ENCODE data around the gene DNASE1L1.

The DNASE1L1 gene

DNA sequence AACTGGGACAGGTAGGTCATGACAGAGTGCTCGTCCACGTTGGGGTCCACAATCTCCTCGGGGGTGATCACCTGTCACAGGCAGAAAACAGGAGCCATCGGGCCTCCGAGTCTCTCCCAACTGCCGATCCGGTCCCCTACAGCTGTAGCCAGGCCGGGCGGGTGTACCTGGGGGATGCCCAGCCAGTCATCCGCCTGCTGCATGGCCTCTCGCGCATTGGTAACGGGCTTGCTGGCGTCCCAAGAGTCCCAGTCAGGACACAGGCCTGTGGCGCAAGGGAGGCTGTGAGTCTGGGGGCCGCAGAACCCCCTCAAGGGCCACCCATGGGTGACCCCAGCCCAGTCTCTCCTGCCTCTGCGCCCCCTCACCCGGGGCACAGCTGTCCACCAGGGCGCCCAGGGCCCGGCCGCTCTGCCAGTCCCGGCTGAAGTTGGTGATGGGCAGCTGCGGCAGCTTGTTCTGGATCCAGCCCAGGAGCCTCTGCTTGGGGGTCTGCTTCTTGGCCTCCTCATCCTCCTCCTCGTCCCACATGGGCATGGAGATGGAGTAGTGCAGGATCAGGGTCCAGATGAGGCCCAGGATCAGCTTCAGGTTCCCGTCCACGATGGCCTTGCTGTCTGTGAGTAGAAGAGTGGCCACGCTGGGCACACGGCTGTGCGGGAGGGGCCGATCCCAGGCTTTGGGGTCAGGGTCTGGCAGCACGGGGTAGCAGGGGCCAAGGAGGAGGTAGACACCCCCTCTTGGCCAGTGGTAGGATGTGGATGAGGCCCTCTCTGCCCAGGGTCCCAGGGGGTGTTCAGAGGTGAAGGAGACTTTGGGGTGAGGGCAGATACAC, 41.4 kb downstream of the DNASE1L1 start:
- DNase-seq (ENCODE audit: low read depth in 2 of 2) = no peak

DNA sequence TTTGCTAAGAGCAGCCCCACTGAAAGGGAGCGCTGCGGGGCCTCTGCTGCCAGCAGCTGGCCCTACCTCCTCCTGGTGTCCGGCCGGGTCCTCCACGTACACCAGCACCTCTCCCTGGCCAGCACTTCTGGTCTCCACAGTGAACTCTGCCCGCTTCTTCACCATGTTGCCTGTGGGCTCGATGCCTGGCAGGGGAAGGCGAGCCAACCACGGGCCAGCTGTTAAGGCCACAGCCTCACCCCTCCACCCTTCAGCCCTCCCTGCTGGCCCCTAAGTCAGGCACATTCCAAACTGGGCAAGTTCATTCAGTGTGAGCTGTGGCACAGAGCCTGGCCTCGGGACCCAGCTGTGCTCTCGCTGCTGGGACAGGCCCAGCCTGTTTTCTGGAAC, 42.4 kb downstream of the DNASE1L1 start:
- no peak for DNase-seq (ENCODE audit: low read depth in 2 of 2)

DNA sequence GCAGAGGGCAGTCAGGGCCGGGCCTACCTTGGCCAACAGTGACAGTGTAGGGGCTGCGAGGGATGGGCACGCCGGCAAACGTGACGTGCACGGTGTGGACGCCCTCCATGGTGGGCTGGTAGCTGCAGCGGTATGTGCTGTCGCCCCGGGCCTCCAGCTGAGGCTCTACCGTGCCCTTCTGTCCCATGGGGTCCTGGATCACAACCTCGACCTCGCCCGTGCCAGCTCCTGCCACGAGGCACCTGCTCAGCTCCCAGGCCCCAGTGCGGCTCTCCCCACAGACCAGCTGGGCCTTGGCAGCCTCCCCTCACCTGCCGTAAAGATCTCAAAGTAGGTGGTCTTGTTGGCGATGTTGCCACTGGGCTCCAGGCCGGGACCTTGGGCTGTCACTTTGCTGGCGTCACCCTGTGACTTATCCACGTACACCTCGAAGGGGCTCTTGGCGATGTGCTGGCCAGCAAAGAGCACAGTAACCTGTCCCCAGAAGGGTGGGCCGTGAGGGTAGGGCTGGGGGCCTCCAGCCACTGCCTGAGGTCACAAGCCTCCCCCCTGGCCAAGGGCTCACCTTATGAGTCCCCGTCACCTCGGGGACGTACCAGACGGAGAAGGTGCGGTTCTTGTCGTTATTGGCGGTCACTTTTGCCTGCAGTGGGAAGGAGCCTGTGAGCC, 42.9 kb downstream of the DNASE1L1 start:
- no peak for DNase-seq (ENCODE audit: low read depth in 2 of 2)

DNA sequence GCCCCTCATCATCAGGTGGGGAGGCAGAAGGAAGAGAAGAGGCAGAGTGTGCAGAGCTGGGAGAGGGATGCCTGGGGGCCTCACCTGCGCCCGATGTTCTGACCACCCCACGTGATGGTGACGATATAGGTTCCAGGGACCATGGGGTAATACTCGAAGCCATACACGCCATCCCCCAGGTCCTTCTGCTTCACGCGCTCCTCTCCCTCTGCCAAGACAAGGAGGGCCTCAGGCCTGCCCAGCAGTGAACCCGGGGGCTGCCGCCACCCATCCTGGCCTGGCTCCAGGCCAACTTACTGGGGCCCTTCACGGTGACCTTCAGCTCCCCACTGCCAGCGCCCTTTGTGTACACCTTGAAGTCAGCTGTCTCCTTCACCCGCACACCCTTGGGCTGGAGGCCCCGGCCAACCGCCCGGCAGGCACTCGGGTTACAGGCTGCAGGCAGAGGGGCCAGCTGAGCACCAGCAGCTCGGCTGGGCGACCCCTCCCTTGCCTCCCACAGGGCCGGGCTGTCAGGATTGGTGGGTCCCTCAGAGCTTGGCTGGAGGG, 43.9 kb downstream of the DNASE1L1 start:
- no peak for DNase-seq (ENCODE audit: low read depth in 2 of 2)

DNA sequence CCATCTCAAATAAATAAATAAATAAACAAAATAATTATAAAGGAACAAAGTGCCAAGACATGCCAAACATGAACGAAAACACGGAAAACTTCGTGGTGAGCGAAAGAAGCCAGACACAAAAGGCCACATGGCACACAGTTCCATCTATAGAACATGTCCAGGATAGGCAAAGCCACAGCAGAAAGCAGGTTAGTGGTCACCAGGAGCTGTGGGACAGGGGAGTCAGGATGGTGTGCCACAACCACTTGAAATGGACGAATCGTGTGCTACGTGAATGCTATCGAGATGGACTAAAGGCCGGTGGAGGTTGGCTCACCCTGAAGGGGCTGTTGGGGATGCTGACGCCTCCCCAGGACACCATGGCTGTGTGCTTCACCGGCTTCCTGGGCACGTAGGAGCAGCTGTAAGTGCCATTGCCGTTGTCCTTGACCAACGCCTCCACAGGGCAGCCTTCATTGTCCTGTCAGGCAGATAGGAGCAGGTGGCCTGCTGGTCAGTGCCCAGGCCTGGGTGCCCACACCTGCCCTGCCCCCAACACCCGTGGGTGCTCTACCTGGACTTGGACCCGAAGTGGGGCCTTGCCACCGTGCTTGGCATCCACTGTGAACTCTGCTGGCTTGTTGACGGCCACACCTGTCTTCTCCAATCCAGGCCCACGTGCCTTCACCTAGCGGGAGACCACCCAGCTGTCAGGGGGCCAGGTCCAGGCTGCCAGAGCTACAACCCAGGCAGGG, 45.2 kb downstream of the DNASE1L1 start:
- no peak for DNase-seq (ENCODE audit: low read depth in 2 of 2)

DNA sequence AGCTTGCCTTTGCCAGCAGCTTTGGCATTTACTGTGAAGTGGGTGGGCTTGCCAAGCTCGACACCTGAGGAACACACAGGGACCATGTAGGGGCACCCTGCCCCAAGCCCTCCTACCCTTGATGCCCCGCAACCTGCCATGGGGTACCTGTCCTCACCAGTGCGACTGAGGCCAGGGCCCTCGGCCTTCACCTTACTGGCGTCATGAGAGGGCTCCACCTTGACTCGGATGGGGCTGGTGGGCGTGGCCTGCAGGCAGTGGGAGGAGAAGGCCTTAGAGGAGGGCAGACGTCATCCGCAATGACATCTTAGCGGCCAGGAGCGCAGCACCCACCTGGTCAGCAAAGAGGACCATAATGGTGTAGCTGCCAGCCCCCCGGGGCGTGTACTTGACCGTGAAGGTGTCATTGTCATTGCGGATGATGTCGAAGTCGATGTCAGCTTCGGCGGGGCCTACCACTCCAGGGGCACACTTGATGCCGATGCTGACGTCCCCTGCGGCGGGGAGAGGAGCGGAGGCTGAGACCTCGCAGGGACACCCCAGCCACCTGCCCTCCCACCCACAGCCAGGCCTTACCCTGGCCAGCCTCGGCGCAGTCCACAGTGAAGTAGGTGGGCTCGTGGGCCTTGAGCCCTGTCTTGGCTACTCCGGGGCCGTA, 46.8 kb downstream of the DNASE1L1 start:
- no peak for DNase-seq (ENCODE audit: low read depth in 2 of 2)

DNA sequence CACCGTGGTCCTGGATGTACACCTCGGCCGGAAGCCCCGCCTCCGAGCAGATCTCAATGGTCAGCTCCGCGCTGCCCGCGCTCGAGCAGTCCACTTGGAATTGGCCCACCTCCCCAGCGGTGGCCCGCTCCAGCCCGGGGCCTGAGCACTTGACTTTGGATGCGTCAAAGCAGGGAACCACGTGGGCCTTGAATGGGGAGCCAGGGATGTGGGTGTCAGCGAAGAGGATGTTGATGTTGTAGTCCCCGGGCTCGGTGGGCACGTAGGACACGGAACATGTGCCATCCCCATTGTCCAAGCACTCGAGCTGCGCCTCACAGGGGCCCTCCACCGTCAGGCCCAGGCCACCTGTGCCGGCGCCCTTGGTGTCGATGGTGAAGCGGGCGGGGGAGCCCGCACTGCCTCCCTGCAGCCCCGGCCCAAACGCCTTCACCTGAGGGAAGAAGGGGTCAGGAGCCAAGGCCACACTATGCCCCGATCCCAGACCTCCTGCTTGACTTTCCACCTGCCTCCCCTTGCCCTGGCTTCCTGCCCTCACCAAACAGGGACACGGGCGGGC, 48.8 kb downstream of the DNASE1L1 start:
- DNase-seq (ENCODE audit: low read depth in 2 of 2) = no peak

DNA sequence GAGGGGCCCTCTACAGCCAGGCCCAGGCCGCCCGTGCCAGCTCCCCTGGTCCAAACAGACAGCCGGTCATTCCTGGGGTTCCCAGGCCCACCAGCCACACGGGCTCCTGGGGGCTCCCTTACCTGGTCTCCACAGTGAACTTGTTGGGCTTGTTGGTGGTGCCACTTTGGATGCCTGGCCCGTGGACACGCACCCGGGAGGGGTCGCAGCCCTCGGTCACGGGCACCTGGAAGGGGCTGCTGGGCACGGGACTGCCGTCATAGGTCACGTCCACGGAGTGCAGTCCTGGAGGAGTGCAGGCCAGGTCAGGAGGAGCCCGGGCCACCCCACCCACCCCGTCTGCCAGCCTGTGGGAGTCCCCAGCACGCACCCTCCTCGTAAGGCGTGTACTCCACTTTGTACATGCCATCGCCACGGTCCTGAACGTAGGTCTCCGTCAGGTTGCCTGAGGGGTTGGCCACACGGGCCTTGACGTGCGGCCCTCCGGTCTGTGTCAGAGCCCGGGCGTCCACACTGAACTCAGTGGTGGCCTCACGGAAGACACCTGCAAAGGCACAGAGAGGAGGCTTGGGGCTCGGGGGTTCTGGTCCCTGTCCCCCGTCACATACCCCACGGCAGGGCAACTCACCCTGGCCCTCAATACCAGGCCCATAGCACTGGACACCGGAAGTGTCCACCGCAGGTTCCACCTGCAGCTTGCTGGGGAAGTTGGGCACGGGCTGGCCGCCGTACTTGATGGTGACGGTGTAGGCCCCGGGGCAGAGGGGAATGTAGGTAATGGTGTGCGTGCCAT, 49.5 kb downstream of the DNASE1L1 start:
- DNase-seq (ENCODE audit: low read depth in 2 of 2) = no peak

DNA sequence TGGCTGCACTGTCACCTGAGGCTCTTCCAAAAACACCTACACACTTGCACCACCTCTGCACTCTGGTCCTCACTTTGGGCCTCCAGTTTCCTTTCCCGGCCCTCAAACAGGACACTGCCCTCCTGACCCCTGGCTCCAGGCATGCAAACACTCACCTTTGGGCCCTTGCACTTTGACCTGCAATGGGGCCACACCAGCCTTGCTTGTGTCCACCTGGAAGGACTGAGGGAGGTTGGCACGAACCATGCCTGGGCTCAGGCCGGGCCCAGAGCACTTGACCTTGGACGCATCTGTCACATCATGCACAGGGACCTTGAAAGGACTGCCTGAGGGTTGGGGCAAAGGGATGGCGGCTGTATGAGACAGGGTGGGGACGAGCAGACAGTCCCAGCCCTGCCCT, 50.2 kb downstream of the DNASE1L1 start:
- DNase-seq (ENCODE audit: low read depth in 2 of 2) = no peak

DNA sequence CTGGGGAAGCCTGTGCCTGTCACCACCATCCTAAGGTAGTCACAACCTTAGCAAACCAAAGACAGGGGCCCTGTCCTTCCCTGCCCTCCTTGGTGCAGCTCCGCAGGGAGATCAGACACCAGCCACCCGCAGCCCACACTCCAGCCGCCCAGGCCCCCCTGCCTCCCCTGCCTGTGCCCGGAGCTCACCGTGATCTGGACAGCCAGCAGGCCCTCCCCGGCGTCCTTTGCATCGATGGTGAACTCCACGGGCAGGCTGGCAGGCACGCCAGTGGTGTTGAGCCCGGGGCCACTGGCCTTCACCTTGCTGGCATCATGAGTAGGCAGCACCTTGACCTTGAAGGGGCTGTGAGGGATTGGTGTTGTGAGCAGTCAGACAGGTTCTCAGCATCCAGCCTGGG, 51.0 kb downstream of the DNASE1L1 start:
- DNase-seq (ENCODE audit: low read depth in 2 of 2) = no peak

DNA sequence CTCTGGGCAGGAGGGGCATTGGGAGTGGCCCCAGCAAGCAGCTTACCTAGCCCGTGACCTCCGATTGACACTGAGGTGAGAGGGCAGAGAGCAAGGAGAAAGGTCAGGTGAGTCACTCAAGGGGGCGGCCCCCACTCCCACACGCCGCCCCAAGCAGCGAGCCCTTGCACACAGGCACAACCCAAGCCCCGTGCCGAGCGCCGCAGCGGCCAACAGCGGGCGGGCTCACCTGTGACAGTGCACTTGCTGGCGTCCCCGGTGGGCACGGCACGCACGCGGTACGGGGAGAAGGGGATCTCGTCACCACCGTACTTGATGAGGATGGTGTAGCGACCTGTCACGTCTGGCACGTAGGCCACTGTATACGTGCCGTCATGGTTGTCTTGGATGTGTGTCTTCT, 51.8 kb downstream of the DNASE1L1 start:
- no peak for DNase-seq (ENCODE audit: low read depth in 2 of 2)

DNA sequence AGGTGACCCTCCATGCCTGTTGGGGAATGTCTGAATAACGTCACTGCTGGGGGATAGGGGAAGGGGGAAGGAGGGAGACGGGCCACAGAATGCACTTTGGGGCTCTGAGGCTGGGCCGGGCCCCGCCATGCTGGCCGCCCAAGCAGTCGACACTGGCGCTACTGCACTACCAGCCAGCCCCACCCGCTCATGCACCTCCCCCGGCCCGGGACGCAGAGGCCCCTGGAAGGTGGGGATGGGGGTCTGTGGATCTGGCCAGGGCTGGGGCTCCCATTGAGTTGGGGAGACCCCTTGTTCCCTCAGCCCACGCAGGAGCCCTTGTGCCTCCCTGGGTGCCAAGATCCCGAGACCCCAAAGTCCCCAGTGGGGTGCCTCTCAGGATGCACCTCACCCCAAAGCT, 52.5 kb downstream of the DNASE1L1 start:
- DNase-seq (ENCODE audit: low read depth in 2 of 2) = no peak

DNA sequence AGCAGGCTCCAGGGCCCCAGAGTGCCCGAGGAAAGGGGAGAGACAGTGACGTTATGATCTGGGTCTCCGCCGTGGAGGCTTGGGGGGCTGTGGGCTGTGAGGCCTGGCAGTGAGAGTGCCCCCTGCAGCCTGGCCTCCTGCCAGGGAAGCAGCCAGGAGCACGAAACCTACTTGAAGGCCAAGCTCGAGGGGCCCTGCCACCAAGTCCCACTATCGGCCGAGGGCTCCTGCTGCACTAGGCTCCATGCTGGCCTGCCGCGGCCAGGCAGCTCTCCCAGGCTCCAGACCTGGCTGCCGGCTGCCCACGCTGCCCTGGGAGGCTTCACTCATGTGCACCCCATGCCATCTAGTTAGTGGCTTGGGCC, 53.3 kb downstream of the DNASE1L1 start:
- DNase-seq (ENCODE audit: low read depth in 2 of 2) = no peak

DNA sequence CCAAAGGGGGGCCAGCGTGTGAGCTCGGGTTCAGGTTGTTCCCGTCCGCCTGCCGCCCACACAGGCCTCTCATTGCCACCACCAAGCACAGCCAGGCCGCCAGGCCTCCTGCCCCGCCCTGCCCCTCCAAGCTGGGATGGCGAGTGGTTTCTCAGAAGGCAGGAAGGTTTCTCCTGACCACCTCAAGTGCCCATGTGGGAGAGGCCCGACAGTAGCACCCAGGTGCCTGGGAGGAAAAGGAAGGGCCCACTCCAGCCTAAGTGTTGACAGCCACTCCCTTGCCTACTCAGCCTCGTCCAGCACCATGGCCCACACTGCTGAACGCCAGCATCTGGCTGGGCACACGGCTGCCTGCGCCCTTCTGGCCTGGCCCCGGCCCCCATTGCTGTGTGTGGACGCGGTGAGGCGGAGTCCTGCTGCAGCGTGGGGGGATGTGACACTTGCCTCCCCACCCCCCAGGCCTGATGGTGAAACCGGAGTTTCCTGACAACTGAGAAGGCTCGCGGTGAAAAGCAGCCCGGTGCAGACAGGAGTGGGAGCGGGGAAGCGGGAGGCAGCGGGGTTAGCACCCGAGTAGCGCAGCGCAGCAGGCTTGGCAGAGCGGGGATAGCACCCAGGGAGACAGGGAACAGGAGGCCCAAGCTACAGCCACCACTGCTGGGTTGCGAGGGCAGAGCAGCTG, 53.8 kb downstream of the DNASE1L1 start:
- no peak for DNase-seq (ENCODE audit: low read depth in 2 of 2)

DNA sequence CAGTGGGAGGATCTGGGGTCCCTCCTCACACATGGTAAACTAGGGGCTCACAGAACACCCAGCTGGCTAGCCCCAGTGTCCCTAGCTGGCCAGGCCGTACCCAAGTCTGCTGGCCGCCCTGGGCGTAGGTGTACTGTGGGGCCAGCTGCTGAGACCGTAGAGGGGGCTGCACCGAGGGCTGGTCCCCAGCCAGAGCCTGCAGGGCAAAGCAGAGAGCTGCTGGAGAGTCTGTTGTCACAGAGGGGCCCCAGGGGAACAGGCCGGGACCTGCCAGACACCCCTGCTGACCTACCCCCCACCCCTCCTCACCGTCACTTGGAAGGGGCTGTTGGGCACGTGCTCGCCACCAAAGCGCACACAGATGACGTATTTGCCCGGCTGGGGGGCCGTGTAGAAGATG, 54.5 kb downstream of the DNASE1L1 start:
- DNase-seq (ENCODE audit: low read depth in 2 of 2) = no peak

DNA sequence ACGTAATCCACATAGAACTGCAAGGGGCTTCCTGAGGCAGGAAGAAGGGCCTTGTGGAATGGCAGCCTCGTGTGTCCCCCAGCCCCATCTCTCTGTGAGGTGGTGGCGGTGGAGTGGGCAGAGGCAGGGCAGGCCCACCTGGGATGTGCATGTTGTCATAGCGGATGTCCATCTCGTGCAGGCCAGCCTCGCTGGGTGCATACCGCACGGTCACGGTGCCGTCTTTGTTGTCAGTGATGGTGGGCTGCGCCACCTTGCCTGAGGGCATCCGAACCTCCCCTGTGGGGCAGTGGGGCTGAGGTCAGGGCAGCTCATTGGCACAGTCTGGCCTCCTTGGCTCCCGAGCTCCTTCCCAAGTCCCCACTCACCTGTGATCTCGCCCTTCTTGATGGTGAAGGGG, 55.0 kb downstream of the DNASE1L1 start:
- no peak for DNase-seq (ENCODE audit: low read depth in 2 of 2)

DNA sequence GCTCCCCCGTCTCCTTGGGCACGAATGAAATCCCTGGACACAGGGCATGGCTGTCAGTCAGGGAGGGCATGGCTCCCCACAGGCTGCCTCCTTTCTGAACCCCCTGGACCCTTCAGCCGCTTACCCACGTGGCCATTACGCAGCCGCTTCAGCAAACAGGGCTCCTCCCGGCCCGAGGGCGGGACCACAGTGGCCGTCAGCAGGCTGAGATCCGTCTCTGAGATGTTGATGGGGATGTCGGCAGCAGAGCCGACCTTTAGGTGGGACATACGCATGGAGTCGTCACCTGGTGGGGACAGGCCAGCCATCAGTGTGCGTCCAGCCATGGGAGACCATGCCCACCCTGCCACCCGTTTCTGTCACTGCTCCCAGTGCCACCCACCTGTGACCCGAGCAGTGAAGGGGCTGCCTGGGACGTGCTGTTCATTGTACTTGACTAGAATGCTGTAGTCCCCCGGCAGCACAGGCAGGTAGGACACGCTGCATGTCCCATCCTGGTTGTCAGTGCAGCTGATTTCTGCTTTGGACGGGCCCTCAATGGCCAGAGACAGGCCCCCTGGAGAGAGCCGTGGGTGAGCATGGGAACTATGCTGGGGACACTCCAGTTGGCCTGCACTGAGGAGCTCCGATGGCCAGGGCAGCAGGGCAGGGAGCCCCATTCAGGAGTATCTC, 55.7 kb downstream of the DNASE1L1 start:
- no peak for DNase-seq (ENCODE audit: low read depth in 2 of 2)

DNA sequence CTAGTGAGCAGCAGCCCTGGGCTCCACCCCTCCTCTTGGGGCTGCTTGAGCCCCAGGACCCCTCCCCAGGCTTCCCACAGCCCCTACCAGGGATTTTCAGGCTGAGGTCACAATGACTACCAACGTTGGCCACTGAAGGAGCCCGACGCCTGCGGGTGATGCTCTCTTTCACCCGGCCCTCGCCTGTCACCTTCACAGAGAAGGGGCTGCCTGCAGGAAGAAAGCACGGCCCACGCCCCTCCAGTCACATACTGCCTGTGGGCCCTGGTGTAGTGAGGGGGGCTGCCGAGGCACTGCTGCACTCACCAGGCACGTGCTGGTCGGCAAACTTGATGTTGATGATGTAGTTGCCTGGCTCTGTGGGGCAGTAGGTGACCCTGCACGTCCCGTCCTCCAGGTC, 56.6 kb downstream of the DNASE1L1 start:
- DNase-seq (ENCODE audit: low read depth in 2 of 2) = no peak

DNA sequence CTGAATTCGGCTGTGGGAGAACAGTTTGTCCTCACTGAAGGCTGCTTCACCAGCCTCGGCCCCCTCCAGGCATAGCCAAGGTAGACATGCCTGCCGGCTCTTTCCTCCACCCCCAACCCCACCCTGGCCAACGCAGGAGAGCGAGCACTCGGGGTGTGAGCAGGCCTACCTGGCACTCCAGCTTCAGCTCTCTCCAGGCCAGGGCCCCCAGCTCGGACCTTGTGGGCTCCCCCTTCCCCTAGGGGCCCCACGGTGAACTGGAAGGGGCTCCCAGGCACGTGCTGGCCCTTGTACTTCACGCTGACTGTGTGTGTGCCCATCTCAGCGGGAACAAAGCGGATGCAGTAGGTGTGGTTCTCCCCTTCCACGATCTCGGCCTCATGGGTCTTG, 57.0 kb downstream of the DNASE1L1 start:
- DNase-seq (ENCODE audit: low read depth in 2 of 2) = no peak

All from stimulated activated CD8-positive, alpha-beta memory T cell treated with anti-CD3 and anti-CD28 coated beads, Interleukin-15, amount 100 ng/mL, for 48 hours (primary cell).